Measurements from ENCODE around the gene SPEG.

Gene SPEG

DNA sequence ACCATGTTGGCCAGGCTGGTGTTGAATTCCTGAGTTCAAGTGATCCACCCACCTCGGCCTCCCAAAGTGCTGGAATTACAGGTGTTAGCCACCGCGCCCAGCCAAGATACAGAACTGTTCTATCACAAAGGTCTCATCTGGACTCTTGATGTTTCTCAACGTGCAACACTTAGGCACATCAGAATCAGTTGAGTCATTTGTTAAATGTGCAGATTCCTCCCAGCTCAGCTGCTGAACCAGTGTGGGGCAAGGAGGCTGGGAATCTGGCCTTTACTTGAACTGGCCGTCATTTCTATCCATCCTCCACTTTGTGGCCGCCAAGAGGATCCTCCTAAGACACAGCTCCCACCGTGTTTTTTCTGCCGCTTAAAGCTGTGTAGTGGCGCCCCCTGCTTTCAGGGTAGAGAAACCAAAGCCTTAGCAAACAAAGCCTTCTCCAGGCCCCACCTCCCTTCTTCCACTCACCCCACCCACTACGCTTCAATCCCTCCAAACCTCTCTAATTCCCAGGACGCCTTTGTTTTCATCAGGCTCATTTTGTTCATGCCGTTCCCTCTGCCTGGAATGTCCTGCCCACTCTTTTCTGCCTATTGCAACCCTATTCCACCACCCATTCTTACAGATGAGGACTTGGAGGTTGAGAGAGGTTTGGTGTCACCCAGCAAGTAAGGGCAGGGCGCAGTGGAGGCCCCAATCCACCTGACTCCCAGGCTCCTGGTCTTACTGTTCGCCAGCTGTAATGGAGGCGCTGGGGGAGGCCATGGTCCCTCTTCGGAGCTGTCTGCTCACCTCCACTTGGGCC lies 776 bp upstream of the SPEG start:
- H3K9me3 ChIP-seq (replicated peaks in 1 of 2; ENCODE audit: control insufficient read depth in 2 of 2, insufficient read depth in 1 of 2, low read depth in 1 of 2, low read length in 2 of 2), result no peaks in the 10 kb centered on the region
- peak overlapping the region; percentile 79 for H2AFZ ChIP-seq (ENCODE audit: low read length)
- peak overlapping the region; percentile 68 for H2BK120ac ChIP-seq (ENCODE audit: low read depth, low read length)
- peaks cover 0 to 75% (median 25%) of the 10 kb centered on the region in 3 experiments for H3K27me3 ChIP-seq (ENCODE audit: control insufficient read depth in 3 of 3, insufficient read depth in 3 of 3, low read depth in 1 of 3, low read length in 3 of 3)
- peak overlapping the region; percentile 95 for H2BK15ac ChIP-seq (ENCODE audit: low read length)
- H3K36me3 ChIP-seq (replicated peaks in 1 of 2; ENCODE audit: control insufficient read depth in 2 of 2, insufficient read depth in 2 of 2, low read length in 2 of 2), result no peaks in the 10 kb centered on the region
- H4K8ac ChIP-seq (ENCODE audit: low read depth, low read length), result peak overlapping the region; percentile 89
- no peak overlapping the region for H3K9ac ChIP-seq (ENCODE audit: low read depth, low read length, poor library complexity)
- no peak overlapping the region for H3K27ac ChIP-seq (replicated peaks; ENCODE audit: low read length)
- WGBS, 2 donors (ENCODE audit: extremely low coverage in 2 of 2, insufficient read length in 2 of 2, insufficient replicate concordance in 1 of 2), result 100% methylated on average over 1 of the region's 16 CpGs; no CpG with 5 or more reads in 1 of the 2 donors
- H2BK12ac ChIP-seq (ENCODE audit: low read length), result peak overlapping the region; percentile 12
- H2AK5ac ChIP-seq (ENCODE audit: low read depth, low read length), result peak overlapping the region; percentile 85
- DNase-seq (ENCODE audit: low spot score), result no peak
- peaks cover 7 to 8% of the 10 kb centered on the region in 2 donors for H3K4me1 ChIP-seq (ENCODE audit: control insufficient read depth in 2 of 2, insufficient read depth in 1 of 2, low read depth in 1 of 2, low read length in 2 of 2)
- peak overlapping the region; percentile 44 for H3K18ac ChIP-seq (ENCODE audit: low read length)
- no peak overlapping the region for H4K91ac ChIP-seq (ENCODE audit: low read depth, low read length, poor library complexity)
- no peak overlapping the region for H2BK5ac ChIP-seq (ENCODE audit: low read length)
- H3K4me2 ChIP-seq (ENCODE audit: insufficient read depth, low read length, poor library complexity, severe bottlenecking), result peak overlapping the region; percentile 47
- no peak overlapping the region for H3K4ac ChIP-seq (ENCODE audit: low read length)
- no peak overlapping the region for H3K14ac ChIP-seq (ENCODE audit: low read length)
- no peaks in the 10 kb centered on the region for H3K79me1 ChIP-seq (ENCODE audit: low read depth, low read length)
- no peak overlapping the region for H3K23ac ChIP-seq (ENCODE audit: low read depth, low read length, poor library complexity)
- no peak overlapping the region for H3K4me3 ChIP-seq (ENCODE audit: low read length in 2 of 2)

DNA sequence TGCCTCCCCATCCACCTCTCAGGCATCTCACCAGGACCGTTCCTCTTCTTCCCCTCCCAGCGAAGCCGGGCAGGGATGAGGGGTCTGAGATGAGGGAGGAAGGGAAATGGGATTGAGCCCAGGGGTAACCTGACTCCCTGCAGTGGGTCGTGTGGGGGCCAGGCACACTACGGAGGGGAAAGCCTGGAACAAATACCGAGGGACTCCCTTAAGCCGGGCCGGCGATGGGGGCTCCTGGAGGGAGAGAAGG lies 250 bp upstream of the SPEG start:
- Histone ChIP-seq H2AK5ac (ENCODE audit: low read depth, low read length) (peak overlapping the region; percentile 85), H2BK120ac (ENCODE audit: low read depth, low read length) (peak overlapping the region; percentile 68), H3K79me1 (ENCODE audit: low read depth, low read length) (no peaks in the 10 kb centered on the region), H3K36me3 (replicated peaks in 1 of 2; ENCODE audit: control insufficient read depth in 2 of 2, insufficient read depth in 2 of 2, low read length in 2 of 2) (no peaks in the 10 kb centered on the region), H3K18ac (ENCODE audit: low read length) (peak overlapping the region; percentile 44), H2BK12ac (ENCODE audit: low read length) (peak overlapping the region; percentile 12), H3K27me3 (ENCODE audit: control insufficient read depth in 3 of 3, insufficient read depth in 3 of 3, low read depth in 1 of 3, low read length in 3 of 3) (peaks cover 0 to 76% (median 27%) of the 10 kb centered on the region in 3 experiments), H2BK15ac (ENCODE audit: low read length) (peak overlapping the region; percentile 95), H3K4me3 (ENCODE audit: low read length in 2 of 2) (no peak overlapping the region), H2AFZ (ENCODE audit: low read length) (peak overlapping the region; percentile 79), H4K91ac (ENCODE audit: low read depth, low read length, poor library complexity) (no peak overlapping the region), H3K4ac (ENCODE audit: low read length) (no peak overlapping the region), H3K27ac (replicated peaks; ENCODE audit: low read length) (no peak overlapping the region), H2BK5ac (ENCODE audit: low read length) (no peak overlapping the region), H3K23ac (ENCODE audit: low read depth, low read length, poor library complexity) (no peak overlapping the region), H3K4me2 (ENCODE audit: insufficient read depth, low read length, poor library complexity, severe bottlenecking) (peak overlapping the region; percentile 47), H3K9ac (ENCODE audit: low read depth, low read length, poor library complexity) (no peak overlapping the region), H4K8ac (ENCODE audit: low read depth, low read length) (peak overlapping the region; percentile 89), H3K14ac (ENCODE audit: low read length) (no peak overlapping the region), H3K4me1 (ENCODE audit: control insufficient read depth in 2 of 2, insufficient read depth in 1 of 2, low read depth in 1 of 2, low read length in 2 of 2) (peaks cover 7 to 8% of the 10 kb centered on the region in 2 donors), H3K9me3 (replicated peaks in 1 of 2; ENCODE audit: control insufficient read depth in 2 of 2, insufficient read depth in 1 of 2, low read depth in 1 of 2, low read length in 2 of 2) (no peaks in the 10 kb centered on the region)
- WGBS, 2 donors (ENCODE audit: extremely low coverage in 2 of 2, insufficient read length in 2 of 2, insufficient replicate concordance in 1 of 2), result no CpG with 5 or more reads among the region's 9 CpGs
- DNase-seq (ENCODE audit: low spot score), result no peak

- WGBS, 2 donors (ENCODE audit: extremely low coverage in 2 of 2, insufficient read length in 2 of 2, insufficient replicate concordance in 1 of 2), result no CpG with 5 or more reads among the region's 6 CpGs
- no peak overlapping the region for H3K4me2 ChIP-seq (ENCODE audit: insufficient read depth, low read length, poor library complexity, severe bottlenecking)
- peaks cover 7 to 8% of the 10 kb centered on the region in 2 donors for H3K4me1 ChIP-seq (ENCODE audit: control insufficient read depth in 2 of 2, insufficient read depth in 1 of 2, low read depth in 1 of 2, low read length in 2 of 2)
- no peak overlapping the region for H2AFZ ChIP-seq (ENCODE audit: low read length)
- no peak overlapping the region for H4K8ac ChIP-seq (ENCODE audit: low read depth, low read length)
- no peaks in the 10 kb centered on the region for H3K79me1 ChIP-seq (ENCODE audit: low read depth, low read length)
- no peaks in the 10 kb centered on the region for H3K9me3 ChIP-seq (replicated peaks in 1 of 2; ENCODE audit: control insufficient read depth in 2 of 2, insufficient read depth in 1 of 2, low read depth in 1 of 2, low read length in 2 of 2)
- H2AK5ac ChIP-seq (ENCODE audit: low read depth, low read length), result peak overlapping the region; percentile 43
- no peak overlapping the region for H3K27ac ChIP-seq (replicated peaks; ENCODE audit: low read length)
- H3K9ac ChIP-seq (ENCODE audit: low read depth, low read length, poor library complexity), result no peak overlapping the region
- H3K4ac ChIP-seq (ENCODE audit: low read length), result no peak overlapping the region
- no peaks in the 10 kb centered on the region for H3K36me3 ChIP-seq (replicated peaks in 1 of 2; ENCODE audit: control insufficient read depth in 2 of 2, insufficient read depth in 2 of 2, low read length in 2 of 2)
- H2BK12ac ChIP-seq (ENCODE audit: low read length), result no peak overlapping the region
- H4K91ac ChIP-seq (ENCODE audit: low read depth, low read length, poor library complexity), result no peak overlapping the region
- no peak overlapping the region for H2BK120ac ChIP-seq (ENCODE audit: low read depth, low read length)
- peaks cover 0 to 83% (median 27%) of the 10 kb centered on the region in 3 experiments for H3K27me3 ChIP-seq (ENCODE audit: control insufficient read depth in 3 of 3, insufficient read depth in 3 of 3, low read depth in 1 of 3, low read length in 3 of 3)
- no peak overlapping the region for H3K18ac ChIP-seq (ENCODE audit: low read length)
- no peak overlapping the region for H2BK15ac ChIP-seq (ENCODE audit: low read length)
- H2BK5ac ChIP-seq (ENCODE audit: low read length), result no peak overlapping the region
- no peak for DNase-seq (ENCODE audit: low spot score)
- no peak overlapping the region for H3K4me3 ChIP-seq (ENCODE audit: low read length in 2 of 2)
- no peak overlapping the region for H3K23ac ChIP-seq (ENCODE audit: low read depth, low read length, poor library complexity)
- no peak overlapping the region for H3K14ac ChIP-seq (ENCODE audit: low read length)
These were observed 1.1 kb downstream of the SPEG start for GRCh38 chr2:219435701-219436100.

GRCh38 chr2:219436491-219436890 lies 1.8 kb downstream of the SPEG start:
- H2BK5ac ChIP-seq (ENCODE audit: low read length), result no peak overlapping the region
- H3K27ac ChIP-seq (replicated peaks; ENCODE audit: low read length), result no peak overlapping the region
- no CpG with 5 or more reads among the region's 5 CpGs for WGBS, 2 donors (ENCODE audit: extremely low coverage in 2 of 2, insufficient read length in 2 of 2, insufficient replicate concordance in 1 of 2)
- H4K8ac ChIP-seq (ENCODE audit: low read depth, low read length), result no peak overlapping the region
- H2AFZ ChIP-seq (ENCODE audit: low read length), result no peak overlapping the region
- peak overlapping the region; percentile 43 for H2AK5ac ChIP-seq (ENCODE audit: low read depth, low read length)
- H3K18ac ChIP-seq (ENCODE audit: low read length), result peak overlapping the region; percentile 53
- no peak overlapping the region for H4K91ac ChIP-seq (ENCODE audit: low read depth, low read length, poor library complexity)
- no peak overlapping the region for H2BK12ac ChIP-seq (ENCODE audit: low read length)
- no peaks in the 10 kb centered on the region for H3K79me1 ChIP-seq (ENCODE audit: low read depth, low read length)
- no peak overlapping the region for H3K14ac ChIP-seq (ENCODE audit: low read length)
- no peak overlapping the region for H3K4ac ChIP-seq (ENCODE audit: low read length)
- H3K23ac ChIP-seq (ENCODE audit: low read depth, low read length, poor library complexity), result no peak overlapping the region
- no peak overlapping the region for H2BK120ac ChIP-seq (ENCODE audit: low read depth, low read length)
- DNase-seq (ENCODE audit: low spot score), result no peak
- H3K27me3 ChIP-seq (ENCODE audit: control insufficient read depth in 3 of 3, insufficient read depth in 3 of 3, low read depth in 1 of 3, low read length in 3 of 3), result peaks cover 0 to 86% (median 35%) of the 10 kb centered on the region in 3 experiments
- peaks cover 11 to 12% of the 10 kb centered on the region in 2 donors for H3K4me1 ChIP-seq (ENCODE audit: control insufficient read depth in 2 of 2, insufficient read depth in 1 of 2, low read depth in 1 of 2, low read length in 2 of 2)
- H3K36me3 ChIP-seq (replicated peaks in 1 of 2; ENCODE audit: control insufficient read depth in 2 of 2, insufficient read depth in 2 of 2, low read length in 2 of 2), result no peaks in the 10 kb centered on the region
- H2BK15ac ChIP-seq (ENCODE audit: low read length), result no peak overlapping the region
- H3K9me3 ChIP-seq (replicated peaks in 1 of 2; ENCODE audit: control insufficient read depth in 2 of 2, insufficient read depth in 1 of 2, low read depth in 1 of 2, low read length in 2 of 2), result no peaks in the 10 kb centered on the region
- no peak overlapping the region for H3K9ac ChIP-seq (ENCODE audit: low read depth, low read length, poor library complexity)
- no peak overlapping the region for H3K4me3 ChIP-seq (ENCODE audit: low read length in 2 of 2)
- no peak overlapping the region for H3K4me2 ChIP-seq (ENCODE audit: insufficient read depth, low read length, poor library complexity, severe bottlenecking)
